ENCODE results near the gene MAP3K19. TPM values are rescaled to one million over a fixed set of nuclear protein-coding genes. Genes with fewer than 3 reads are reported as not detected.

The MAP3K19 gene
- polyA plus RNA-seq, 3 donors = 0.30 to 1.1 (median 0.36) TPM

DNA sequence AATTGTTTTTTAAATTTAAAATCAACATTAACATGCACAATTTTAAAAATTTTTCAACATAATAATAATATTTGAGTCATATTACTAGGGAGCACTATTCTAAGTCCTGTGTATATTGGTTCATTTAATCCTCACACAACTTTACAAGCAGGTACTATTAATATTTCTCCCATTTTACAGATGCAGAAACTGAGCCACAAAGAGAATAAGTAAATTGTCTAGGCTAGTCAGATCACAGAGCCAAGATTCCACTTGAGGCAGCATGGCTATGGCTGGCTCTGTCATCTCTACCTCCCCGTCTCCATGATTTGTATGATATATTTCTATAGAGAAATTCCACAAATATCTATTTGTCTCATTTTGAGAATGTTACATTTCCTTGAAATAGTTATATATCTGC, 113.5 kb downstream of the MAP3K19 start:
- DNase-seq = no peak

DNA sequence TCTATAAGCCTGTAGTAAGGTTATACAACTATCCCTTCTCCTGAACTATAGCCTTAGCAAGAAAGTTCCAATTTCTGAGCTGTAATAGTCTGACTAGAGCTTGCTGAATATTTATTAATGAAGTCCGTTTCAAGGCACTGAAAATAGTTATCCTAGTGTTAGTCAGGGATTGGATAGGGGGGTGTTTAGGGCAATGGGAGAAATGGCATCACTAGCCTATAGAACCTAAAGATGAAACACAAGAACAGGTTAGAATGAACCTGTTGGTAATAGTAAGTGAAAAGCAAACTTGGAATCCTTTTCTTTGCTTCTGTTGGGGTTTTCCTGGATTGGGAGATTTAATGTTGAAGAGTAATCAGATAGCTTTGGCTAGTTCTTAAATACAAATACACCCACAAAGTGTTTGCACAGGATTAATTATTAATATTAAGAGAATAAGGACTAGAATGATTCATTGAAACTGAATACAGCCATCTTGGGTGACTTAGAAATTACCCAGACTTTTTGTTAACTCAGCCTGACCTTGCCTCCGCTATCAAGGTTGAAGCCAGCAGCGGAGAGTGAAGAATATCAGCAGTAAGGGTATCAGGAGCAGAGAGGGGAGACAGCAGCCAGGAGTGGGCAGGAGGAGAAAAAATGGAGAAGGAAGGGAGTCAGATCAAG, 114.3 kb downstream of the MAP3K19 start:
- no peak for DNase-seq

DNA sequence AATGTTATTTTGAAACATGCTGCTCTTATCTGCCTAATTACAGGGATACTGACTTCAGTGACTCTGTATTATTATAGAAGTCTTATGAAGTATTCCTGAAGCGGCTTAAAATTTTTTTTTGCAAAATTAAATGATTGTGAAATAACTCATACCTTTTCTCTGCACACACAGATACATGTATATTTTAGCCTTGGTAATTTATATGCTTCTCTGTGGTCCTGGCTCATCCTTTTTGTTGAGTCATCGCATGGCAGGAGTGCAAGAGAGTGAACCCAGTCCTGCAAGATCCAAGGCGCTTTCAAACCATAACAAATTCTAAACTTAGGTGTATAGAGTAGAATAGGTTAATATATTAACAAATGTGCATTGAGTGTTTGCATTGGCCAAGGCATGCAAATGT, 120.1 kb downstream of the MAP3K19 start:
- DNase-seq = no peak

DNA sequence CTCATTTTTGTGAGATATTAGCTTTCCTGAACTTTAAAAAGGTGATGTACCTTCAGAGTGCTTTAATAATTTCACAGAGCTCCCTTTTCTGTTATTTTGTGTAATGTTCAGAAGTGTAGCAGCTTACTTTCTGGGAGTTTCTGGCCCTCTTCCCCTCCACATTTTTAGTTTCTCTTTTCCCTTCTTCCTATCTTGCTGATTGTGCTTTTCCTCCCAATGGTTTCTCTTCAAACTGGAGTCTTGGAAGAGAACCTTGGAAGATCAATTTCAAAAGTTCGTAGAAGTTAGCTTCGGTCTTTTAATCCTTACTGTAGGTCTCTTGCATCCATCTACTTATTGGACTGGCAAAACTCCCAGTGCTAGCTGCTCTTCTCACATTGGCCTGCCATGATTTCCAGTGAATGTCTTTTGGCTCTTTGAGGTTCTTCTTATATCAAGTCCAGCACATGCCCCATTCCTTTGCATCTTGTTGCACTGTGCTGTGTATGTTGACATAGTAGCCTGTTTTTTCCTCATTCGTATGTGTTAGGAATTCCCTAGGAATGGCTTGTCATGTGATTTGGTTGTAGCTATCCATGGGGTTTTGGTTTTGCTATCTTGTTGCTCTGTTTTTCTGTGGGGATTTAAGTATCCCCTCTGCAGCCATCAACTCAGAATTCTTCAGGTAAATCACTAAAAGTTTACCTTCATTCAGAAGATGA, 120.9 kb downstream of the MAP3K19 start:
- DNase-seq = no peak

DNA sequence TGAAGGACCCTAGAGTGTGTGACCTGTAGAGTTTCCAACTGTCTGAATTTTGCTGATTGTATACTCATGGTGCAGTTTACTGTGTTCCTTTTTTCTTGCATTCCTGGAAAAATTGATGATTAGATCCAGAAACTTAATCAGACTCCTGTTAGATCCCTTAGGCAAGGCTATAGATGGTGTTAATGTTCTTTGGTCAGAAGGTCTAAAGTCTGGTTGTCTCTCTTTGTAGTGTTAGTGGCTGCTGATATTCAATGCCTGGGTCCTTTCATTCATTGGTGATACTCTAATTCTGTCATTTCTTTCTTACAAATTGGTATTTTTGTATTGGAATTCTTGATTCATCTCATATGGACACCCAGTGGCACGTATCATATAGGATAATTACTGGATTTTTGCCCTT, 122.3 kb downstream of the MAP3K19 start:
- no peak for DNase-seq

DNA sequence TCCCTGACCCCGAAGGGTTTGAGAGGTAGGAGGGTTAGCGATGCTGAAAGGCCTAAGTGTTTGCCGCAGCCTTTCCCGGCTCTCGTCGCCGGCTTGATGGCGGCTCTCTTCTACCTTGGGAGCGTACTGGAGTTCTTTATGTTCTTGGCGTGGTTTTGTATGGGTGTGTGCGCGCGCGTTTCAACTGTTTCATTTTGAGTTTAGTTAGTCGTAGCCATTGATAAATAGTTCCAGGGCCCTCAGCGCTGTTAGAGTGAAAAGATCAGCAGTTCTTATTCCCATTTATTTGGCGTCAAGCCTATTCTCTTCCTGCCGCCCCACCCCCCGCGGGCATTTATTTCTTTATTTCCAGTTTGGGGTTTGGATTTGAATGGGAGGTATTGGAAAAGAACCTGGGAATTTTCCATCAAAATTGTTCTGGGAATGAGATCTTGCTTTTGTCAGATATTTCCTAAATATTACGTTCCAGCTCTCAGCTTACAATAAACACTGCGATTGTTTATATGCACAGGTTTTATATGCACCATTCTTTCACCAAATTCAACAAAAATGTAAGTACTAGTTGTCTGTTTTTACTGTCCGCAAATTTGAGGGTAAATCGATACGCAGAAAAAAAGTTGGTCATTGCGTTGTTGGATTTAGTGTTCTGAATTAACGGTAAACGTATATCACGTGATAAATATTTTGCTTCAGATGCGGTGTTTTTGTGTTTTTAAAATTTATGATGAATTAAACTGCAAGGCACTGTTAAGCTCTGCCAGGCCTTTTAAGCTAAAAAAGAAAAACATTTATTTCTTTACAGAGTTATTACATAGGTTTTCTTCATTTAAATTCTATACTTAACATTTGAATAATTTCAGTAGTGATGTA, 127.7 kb downstream of the MAP3K19 start:
- peak; percentile 51 for DNase-seq

DNA sequence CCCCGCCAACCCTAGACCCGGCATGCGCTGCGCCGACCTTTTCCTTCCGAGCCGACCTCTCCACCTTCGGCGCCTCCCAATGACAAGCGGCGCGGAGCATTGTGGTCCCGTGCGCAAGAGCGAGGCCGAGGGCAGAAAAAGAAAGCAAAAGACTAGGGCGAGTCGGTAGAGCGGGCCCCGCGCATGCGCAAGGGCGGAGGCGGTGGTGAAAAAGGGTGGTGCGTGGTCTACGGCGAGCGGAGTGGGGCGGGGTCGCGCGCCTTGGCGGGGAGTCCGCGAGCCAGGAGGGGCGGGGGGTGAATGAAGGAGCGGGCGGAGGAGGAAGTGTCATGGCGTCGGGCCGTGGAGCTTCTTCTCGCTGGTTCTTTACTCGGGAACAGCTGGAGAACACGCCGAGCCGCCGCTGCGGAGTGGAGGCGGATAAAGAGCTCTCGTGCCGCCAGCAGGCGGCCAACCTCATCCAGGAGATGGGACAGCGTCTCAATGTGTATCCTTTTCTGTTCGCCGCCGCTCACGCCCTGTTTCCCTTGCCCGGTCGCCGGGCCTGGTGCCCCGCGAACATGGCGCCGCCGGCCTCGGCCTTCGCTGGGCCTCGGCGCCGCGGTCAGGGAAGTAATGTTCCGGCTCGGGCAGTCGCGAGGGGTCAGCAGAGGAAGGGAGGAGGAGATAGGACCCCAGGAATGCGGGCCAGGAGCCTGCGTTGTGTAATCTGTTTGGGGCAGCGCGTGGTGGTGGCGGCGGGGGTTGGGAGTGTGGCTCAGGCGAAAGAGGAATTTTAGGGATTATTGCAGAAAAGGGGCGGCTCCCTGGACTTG, 128.5 kb downstream of the MAP3K19 start, which contains the start of gene CCNT2:
Gene CCNT2 (plus strand): TSS at position 297 of the 815 bp plus-strand sequence. CDS start 33 bp downstream, at position 330.
- DNase-seq = peak; percentile 99

DNA sequence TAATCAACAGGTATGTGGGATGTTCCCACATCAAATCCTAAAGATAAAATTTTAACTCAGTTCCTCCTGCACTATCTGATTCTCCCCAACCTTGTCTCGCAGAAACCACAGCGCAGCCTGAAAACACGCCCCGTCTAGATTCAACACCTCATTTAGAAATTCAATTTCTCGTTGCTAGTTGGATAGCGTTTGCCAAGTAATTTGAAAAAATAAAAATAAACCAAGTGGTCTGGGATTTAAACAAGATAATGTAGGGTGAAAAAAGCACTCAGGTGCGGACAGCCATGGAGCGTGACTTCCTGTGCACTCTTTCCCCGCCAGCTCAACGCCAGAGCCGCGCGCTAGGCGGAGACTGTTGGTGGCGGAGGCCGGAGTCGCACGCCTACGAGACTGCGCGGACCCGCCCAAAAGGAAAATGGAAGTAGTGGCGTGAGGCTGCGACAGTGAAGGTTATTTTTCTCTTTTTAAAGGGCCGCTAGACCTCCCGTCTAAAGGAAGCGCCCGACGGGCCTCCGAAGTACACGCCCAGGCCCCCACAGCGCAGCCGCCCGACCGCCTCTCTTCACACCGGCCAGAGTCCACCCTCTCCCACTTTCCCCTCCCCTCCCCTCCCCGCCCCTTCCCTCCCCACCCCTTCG, 129.2 kb downstream of the MAP3K19 start:
- peak; percentile 91 for DNase-seq

DNA sequence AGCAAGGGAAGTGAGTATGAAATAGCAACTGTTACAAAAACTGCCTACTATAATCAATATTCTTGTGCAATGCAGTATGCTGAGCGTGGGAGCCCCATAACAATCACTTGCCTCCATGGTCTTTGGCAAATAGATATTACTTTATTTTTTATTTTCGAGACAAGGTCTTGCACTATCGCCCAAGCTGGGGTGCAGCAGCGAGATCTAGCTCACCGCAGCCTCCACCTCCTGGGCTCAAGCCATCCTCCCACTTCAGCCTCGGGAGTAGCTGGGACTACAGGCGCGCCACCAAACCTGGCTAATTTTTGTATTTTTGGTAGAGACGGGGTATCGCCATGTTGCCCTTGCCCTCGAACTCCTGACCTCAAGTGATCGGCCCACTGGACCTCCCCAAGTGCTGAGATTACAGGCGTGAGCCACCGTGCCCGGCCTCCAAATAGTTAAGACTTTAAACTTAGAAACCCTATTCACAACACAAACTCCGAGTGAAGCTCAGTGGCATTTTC, 129.8 kb downstream of the MAP3K19 start:
- DNase-seq = no peak

Other genes with a start within 250 kb of the MAP3K19 start
- 10 to 100 TPM; 37.0 to 49.0 (median 40.8) TPM for gene ACMSD, start 208.8 kb downstream of the MAP3K19 start, polyA plus RNA-seq (ENCODE audit: insufficient read length in 3 of 3)
- 10 to 100 TPM; 48.1 to 69.4 (median 68.3) TPM for gene CCNT2, start 128.6 kb downstream of the MAP3K19 start, polyA plus RNA-seq (ENCODE audit: insufficient read length in 3 of 3)
- 10 to 100 TPM; 48.9 to 61.4 (median 55.5) TPM for gene RAB3GAP1, start 4.8 kb upstream of the MAP3K19 start, polyA plus RNA-seq (ENCODE audit: insufficient read length in 3 of 3)